Measurements from ENCODE around the gene TBC1D14.

Gene TBC1D14

DNA sequence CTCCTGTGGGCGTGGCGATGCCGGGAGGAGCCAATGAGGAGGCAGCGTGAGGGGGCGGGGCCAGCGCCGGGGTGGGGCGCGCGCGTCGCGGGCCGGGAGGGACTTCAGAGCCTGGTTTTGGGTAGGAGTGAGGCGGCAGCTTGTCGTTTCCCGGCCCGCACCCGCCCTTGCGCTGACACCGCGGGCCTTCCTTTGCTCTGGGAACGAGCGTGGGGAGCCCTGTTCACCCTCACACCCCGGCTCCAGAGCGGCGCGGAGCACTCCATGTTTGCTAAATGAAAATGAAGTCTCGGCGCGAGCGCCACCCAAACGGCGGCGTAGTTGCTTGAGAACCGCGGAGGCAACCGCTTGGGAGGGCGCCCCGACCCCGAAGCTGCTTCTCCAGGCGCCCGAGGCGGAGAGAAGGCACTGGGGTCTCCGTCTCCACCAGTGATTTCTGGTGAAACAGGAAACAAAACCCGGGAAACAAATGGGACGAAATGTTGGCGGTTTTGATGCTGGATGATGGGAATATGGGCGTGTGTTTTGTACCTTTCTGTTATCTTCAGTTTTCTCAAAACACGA, 158.7 kb downstream of the TBC1D14 start:
- TF ChIP-seq, protein P1, sequence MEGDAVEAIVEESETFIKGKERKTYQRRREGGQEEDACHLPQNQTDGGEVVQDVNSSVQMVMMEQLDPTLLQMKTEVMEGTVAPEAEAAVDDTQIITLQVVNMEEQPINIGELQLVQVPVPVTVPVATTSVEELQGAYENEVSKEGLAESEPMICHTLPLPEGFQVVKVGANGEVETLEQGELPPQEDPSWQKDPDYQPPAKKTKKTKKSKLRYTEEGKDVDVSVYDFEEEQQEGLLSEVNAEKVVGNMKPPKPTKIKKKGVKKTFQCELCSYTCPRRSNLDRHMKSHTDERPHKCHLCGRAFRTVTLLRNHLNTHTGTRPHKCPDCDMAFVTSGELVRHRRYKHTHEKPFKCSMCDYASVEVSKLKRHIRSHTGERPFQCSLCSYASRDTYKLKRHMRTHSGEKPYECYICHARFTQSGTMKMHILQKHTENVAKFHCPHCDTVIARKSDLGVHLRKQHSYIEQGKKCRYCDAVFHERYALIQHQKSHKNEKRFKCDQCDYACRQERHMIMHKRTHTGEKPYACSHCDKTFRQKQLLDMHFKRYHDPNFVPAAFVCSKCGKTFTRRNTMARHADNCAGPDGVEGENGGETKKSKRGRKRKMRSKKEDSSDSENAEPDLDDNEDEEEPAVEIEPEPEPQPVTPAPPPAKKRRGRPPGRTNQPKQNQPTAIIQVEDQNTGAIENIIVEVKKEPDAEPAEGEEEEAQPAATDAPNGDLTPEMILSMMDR (IDR thresholded peaks at IDR 0.05; ENCODE audit: insufficient read depth, missing control alignments), result no peak
- FAIRE-seq, result no peak
- no peak for DNase-seq (ENCODE audit: insufficient read length, low spot score)

GRCh38 chr4:7068883-7069282, 159.3 kb downstream of the TBC1D14 start:
- TF ChIP-seq, protein P1 (IDR thresholded peaks at IDR 0.05; ENCODE audit: insufficient read depth, missing control alignments), result no peak
- FAIRE-seq (no peak), DNase-seq (ENCODE audit: insufficient read length, low spot score) (no peak)

DNA sequence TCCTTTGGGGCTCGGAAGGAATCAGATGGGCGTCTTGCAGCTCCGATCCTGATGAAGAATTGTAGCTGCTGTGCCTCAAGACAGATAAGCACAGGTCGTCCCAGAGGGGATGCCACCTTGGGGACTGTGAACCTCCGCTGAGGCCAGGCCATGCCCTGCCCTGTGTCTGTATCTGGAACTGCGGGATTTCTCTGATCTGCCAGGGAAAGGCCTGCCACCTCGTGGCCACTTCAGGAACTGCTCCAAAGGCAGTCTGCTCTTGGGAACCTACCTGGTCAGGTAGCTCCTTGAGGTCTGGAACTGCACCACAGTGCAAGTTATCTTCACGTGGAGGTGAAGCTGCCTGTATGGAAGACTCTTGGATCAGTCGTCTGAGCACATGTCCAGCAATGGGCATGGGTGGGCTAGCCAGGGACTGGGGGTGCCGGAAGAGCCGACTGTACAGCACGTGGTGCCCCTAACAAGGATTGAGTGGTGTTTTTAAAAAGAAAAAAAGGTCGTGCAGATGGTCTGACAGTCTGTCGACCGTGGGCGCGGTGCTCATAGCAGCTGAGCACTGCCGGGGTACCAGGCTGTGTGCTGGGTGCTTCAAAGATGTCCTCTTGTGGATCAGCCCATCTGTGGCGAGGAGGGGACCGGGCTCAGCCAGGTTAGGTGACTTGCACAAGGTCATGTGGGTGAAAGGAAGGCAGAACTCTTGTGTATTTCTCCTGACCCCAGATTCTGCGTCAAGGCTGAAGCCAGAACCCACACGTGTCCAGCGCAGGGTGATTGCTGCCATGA, 161.3 kb downstream of the TBC1D14 start:
- DNase-seq (ENCODE audit: insufficient read length, low spot score) (no peak), FAIRE-seq (no peak)
- TF ChIP-seq, protein P1 (IDR thresholded peaks at IDR 0.05; ENCODE audit: insufficient read depth, missing control alignments), result peak; percentile 94

- DNase-seq (ENCODE audit: insufficient read length, low spot score) (no peak), FAIRE-seq (no peak)
- TF ChIP-seq, protein P1 (IDR thresholded peaks at IDR 0.05; ENCODE audit: insufficient read depth, missing control alignments), result no peak
These were observed 163.4 kb downstream of the TBC1D14 start for GRCh38 chr4:7073059-7073458.

- peak; percentile 61 for DNase-seq (ENCODE audit: insufficient read length, low spot score)
- TF ChIP-seq, protein P1 (IDR thresholded peaks at IDR 0.05; ENCODE audit: insufficient read depth, missing control alignments), result no peak
- FAIRE-seq, result no peak
These were observed 164.1 kb downstream of the TBC1D14 start for GRCh38 chr4:7073526-7074390.

DNA sequence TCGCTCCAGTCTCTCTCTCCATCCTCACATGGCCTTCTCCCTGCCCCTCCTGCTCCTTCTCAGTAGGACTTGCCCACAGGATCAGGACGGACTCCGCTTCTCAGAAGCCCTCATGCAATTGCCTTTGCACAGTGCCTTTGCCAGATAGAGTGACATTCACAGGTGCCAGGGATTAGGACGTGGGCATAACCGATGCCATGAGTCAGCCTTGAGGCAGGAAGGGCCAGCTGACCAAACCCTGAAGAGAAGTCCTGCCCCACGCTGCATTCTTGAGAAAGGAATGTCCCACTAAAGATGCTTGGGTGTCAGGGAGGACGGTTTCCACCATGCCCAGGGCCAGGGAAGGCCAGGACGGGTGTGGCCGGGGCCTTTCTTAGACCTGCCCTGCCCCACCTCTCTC, 164.8 kb downstream of the TBC1D14 start:
- FAIRE-seq (no peak), DNase-seq (ENCODE audit: insufficient read length, low spot score) (no peak)
- TF ChIP-seq, protein P1 (IDR thresholded peaks at IDR 0.05; ENCODE audit: insufficient read depth, missing control alignments), result no peak
